DOHH2 (cell line): Measurements from ENCODE around the gene PCARE.

Experiments used
- EZH2phosphoT487 ChIP-seq: fragments of 200-600 bp; sonication (generic); IDR thresholded peaks from 2 replicates; pipeline ENCODE4 v1.6.1; 2017; ENCODE audit warnings: borderline replicate concordance, mild to moderate bottlenecking, antibody characterized with exemption, low read length, moderate library complexity, mixed read lengths
- TF ChIP-seq, protein P1 (sequence below): fragments of 200-600 bp; sonication (generic); IDR thresholded peaks from one replicate; pipeline ENCODE4 v1.5.1; 2014; ENCODE audit warnings: antibody characterized with exemption, mild to moderate bottlenecking, low read depth, low read length; ENCODE audit not compliant: poor library complexity, severe bottlenecking

DNA sequence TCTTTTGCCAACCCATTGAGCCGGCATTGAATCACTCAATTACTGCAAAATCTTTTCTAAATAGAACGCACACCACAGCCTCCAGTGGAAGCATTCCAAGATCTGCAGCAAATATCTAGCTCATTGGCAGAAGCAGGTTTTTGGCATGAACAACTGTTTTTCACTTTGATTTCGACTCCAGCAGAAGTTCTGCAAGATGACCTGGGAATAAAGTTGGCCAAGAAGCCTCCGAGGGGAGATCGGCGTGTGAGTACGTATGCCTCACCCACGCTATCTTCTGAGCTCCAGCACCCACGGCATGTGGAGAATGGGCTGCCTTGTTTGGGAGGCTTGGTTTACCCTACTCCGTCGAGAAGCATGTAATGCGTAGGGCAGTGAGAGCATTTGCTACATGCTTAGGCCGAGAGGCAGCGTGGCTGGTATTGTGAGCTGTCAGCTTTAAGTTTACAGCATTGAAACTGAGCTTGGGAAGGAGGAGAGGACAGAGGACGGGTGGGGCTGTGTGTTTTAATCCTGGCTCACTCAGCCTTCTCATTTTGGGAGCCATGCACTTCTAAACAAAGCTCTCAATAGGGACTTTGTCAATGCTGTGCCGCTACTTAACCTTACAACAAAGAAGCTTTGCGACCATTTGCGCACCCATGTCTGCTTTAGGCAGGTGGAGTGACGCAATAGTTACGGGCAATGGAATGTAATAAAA, 10.5 kb downstream of the PCARE start:
- TF ChIP-seq, protein P1, sequence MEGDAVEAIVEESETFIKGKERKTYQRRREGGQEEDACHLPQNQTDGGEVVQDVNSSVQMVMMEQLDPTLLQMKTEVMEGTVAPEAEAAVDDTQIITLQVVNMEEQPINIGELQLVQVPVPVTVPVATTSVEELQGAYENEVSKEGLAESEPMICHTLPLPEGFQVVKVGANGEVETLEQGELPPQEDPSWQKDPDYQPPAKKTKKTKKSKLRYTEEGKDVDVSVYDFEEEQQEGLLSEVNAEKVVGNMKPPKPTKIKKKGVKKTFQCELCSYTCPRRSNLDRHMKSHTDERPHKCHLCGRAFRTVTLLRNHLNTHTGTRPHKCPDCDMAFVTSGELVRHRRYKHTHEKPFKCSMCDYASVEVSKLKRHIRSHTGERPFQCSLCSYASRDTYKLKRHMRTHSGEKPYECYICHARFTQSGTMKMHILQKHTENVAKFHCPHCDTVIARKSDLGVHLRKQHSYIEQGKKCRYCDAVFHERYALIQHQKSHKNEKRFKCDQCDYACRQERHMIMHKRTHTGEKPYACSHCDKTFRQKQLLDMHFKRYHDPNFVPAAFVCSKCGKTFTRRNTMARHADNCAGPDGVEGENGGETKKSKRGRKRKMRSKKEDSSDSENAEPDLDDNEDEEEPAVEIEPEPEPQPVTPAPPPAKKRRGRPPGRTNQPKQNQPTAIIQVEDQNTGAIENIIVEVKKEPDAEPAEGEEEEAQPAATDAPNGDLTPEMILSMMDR: no peak
- no peak for TF ChIP-seq EZH2phosphoT487
